K562 (cell line): ENCODE data around the gene CDT1. TPM values are rescaled to one million over a fixed set of nuclear protein-coding genes. Genes with fewer than 3 reads are reported as not detected.

Experiments
- ATAC-seq: fragments of 200-7000 bp; cut with Tn5 transposase; 3 replicates; pipeline ENCODE4 v1.9.1; 2020; ENCODE audit warnings: moderate library complexity
- BruUV-seq: library from RNA; stranded (reverse); fragments of 400-500 nt; replicated peaks from 2 replicates; lab custom pipeline; 2021; lab: Mats Ljungman, UMichigan
- CTCF ChIA-PET: fragments of 300-600 bp; formaldehyde crosslinking; extraction: SDS; loops from one replicate; lab custom pipeline; 2021; ENCODE audit warnings: low intra/inter-chr PET ratio; lab: Yijun Ruan, JAX
- POLR2A ChIA-PET: fragments of 300-600, 350-650 bp; sonication (Branson Sonifier 250); formaldehyde crosslinking; extraction: SDS; loops from one replicate; lab custom pipeline; 2021; ENCODE audit warnings: antibody characterized with exemption, inconsistent platforms; lab: Yijun Ruan, JAX
- DNase-seq, 4 experiments: peaks; one replicate each; pipeline versions ENCODE4 v3.0.0 to v3.0.0-alpha.2; 2011 to 2018; ENCODE audit warnings: low spot score in 3 of 4, mixed read lengths in 3 of 4; ENCODE audit errors: extremely low read depth in 1 of 4
- FAIRE-seq: peaks from 2 replicates; lab custom pipeline; 2011; peaks lifted over from hg19 to GRCh38; lab: Jason Lieb, UNC
- H2AFZ ChIP-seq: 2 replicates; pipeline ENCODE4 v1.6.0; 2011; ENCODE audit warnings: low read depth, low read length, control low read depth, inconsistent platforms
- H3K27ac ChIP-seq: fragments of 200-600 bp; 3 replicates; pipeline ENCODE4 v1.8.0; 2011; ENCODE audit warnings: low read depth, mild to moderate bottlenecking, control low read depth, inconsistent platforms, low read length, moderate library complexity, mixed read lengths; ENCODE audit errors: extremely low read depth
- H3K27me3 ChIP-seq, 2 experiments: fragments of 300-600 bp in 1 of 2; 2 replicates in 1 of 2; 3 replicates in 1 of 2; pipeline versions ENCODE4 v1.6.0 to v1.8.0; 2011; ENCODE audit warnings: inconsistent platforms in 2 of 2, low read length in 2 of 2, mild to moderate bottlenecking in 1 of 2, mixed read lengths in 1 of 2, moderate library complexity in 1 of 2; ENCODE audit not compliant: control insufficient read depth in 2 of 2, insufficient read depth in 2 of 2
- H3K36me3 ChIP-seq: fragments of 300-600 bp; 3 replicates; pipeline ENCODE4 v1.8.0; 2011; ENCODE audit warnings: mild to moderate bottlenecking, low read length, inconsistent platforms; ENCODE audit not compliant: control insufficient read depth, insufficient read depth
- H3K4me1 ChIP-seq, 2 experiments: fragments of 200-600 bp in 1 of 2; replicated peaks in 1 of 2; 2 replicates in 1 of 2; 3 replicates in 1 of 2; pipeline versions ENCODE4 v1.5.1 to v1.8.0; 2011; ENCODE audit warnings: inconsistent platforms in 2 of 2, low read length in 2 of 2, mild to moderate bottlenecking in 1 of 2, mixed read lengths in 1 of 2, moderate library complexity in 1 of 2; ENCODE audit not compliant: control insufficient read depth in 2 of 2, insufficient read depth in 2 of 2
- H3K4me2 ChIP-seq: 2 replicates; pipeline ENCODE4 v1.6.1; 2011; ENCODE audit warnings: low read length, control low read depth, inconsistent platforms, mixed read lengths; ENCODE audit not compliant: insufficient read depth
- H3K4me3 ChIP-seq: fragments of 200-600 bp; sonication (generic), shearing (Covaris generic); 2 replicates; pipeline ENCODE4 v1.5.1; 2016; ENCODE audit warnings: control low read depth, inconsistent platforms
- H3K79me2 ChIP-seq: fragments of 200-600 bp; 3 replicates; pipeline ENCODE4 v1.8.0; 2011; ENCODE audit warnings: low read length, inconsistent platforms; ENCODE audit not compliant: control insufficient read depth, insufficient read depth
- H3K9ac ChIP-seq, 2 experiments: 2 replicates each; pipeline versions ENCODE4 v1.6.0 to v1.6.1; 2011; ENCODE audit warnings: low read depth in 2 of 2, low read length in 2 of 2, control low read depth in 1 of 2, inconsistent platforms in 1 of 2, mild to moderate bottlenecking in 1 of 2, mixed read lengths in 1 of 2; ENCODE audit not compliant: insufficient read depth in 1 of 2
- H3K9me1 ChIP-seq: one replicate; pipeline ENCODE4 v1.6.0; 2011; ENCODE audit warnings: inconsistent platforms, mild to moderate bottlenecking, low read length, moderate library complexity; ENCODE audit not compliant: control insufficient read depth, insufficient read depth
- H3K9me3 ChIP-seq: replicated peaks from 2 replicates; pipeline ENCODE4 v1.5.1; 2011; ENCODE audit warnings: low read depth, low read length, inconsistent platforms; ENCODE audit not compliant: control insufficient read depth, insufficient read depth
- H4K20me1 ChIP-seq: replicated peaks from 2 replicates; pipeline ENCODE4 v1.6.1; 2011; ENCODE audit warnings: low read length, inconsistent platforms, mixed read lengths; ENCODE audit not compliant: control insufficient read depth, insufficient read depth
- ETS1 ChIP-seq: conservative IDR thresholded peaks from 2 replicates; pipeline ENCODE4 v1.6.1; 2011; ENCODE audit warnings: low read depth, mild to moderate bottlenecking, low read length; ENCODE audit not compliant: control insufficient read depth
- FOXP4 ChIP-seq: sonication (generic); formaldehyde crosslinking; IDR thresholded peaks from 2 replicates; pipeline ENCODE4 v1.8.0; 2022; ENCODE audit warnings: mild to moderate bottlenecking, missing genetic modification reagents, borderline replicate concordance
- GABPB2 ChIP-seq: fragments of 250-450 bp; sonication (Bioruptor Pico); conservative IDR thresholded peaks from 2 replicates; pipeline ENCODE4 v1.5.1; 2021; ENCODE audit warnings: mild to moderate bottlenecking
- JUND ChIP-seq, 2 experiments: IDR thresholded peaks; 2 replicates in 1 of 2; 3 replicates in 1 of 2; pipeline ENCODE4 v1.6.1; 2011; ENCODE audit warnings: borderline replicate concordance in 2 of 2, low read depth in 2 of 2, low read length in 2 of 2, improper control_type of control experiment in 1 of 2, missing biosample characterization in 1 of 2, missing genetic modification characterization in 1 of 2, missing genetic modification reagents in 1 of 2
- KAT7 ChIP-seq: sonication (generic); formaldehyde crosslinking; IDR thresholded peaks from 2 replicates; pipeline ENCODE4 v1.8.0; 2022; ENCODE audit warnings: missing genetic modification reagents, mild to moderate bottlenecking, borderline replicate concordance
- MCM3 ChIP-seq: fragments of 450-650 bp; IDR thresholded peaks from 2 replicates; pipeline ENCODE4 v1.6.1; 2016
- NKRF ChIP-seq: fragments of 450-650 bp; IDR thresholded peaks from 2 replicates; pipeline ENCODE4 v1.6.1; 2016; ENCODE audit warnings: borderline replicate concordance
- PHB2 ChIP-seq: fragments of 450-650 bp; IDR thresholded peaks from 2 replicates; pipeline ENCODE4 v1.6.1; 2017; ENCODE audit warnings: low read depth
- RERE ChIP-seq: sonication (generic); formaldehyde crosslinking; IDR thresholded peaks from 2 replicates; pipeline ENCODE4 v1.8.0; 2023; ENCODE audit warnings: missing genetic modification reagents, mild to moderate bottlenecking, borderline replicate concordance
- ZNF175 ChIP-seq: fragments of 200-800 bp; sonication (Bioruptor generic); IDR thresholded peaks from 2 replicates; pipeline ENCODE4 v1.6.1; 2016; ENCODE audit warnings: low read depth, mild to moderate bottlenecking, missing genetic modification characterization, missing compliant biosample characterization
- WGBS: fragments of 100-300 bp; shearing (Covaris generic); methylation state at CpG from one replicate; pipeline ENCODE4 v1.1.6; 2016; ENCODE audit warnings: low coverage, mixed read lengths; ENCODE audit not compliant: insufficient coverage; ENCODE audit errors: missing lambda C conversion rate; 5-methylcytosine and 5-hydroxymethylcytosine counted together
- in situ Hi-C: fragments of 300-500 bp; cut with MboI; formaldehyde crosslinking; loops from 4 replicates; pipeline ENCODE4 v1.15.0; 2018; ENCODE audit warnings: inconsistent platforms, mixed read lengths
- intact Hi-C: fragments of 100-400 bp; cut with micrococcal nuclease; formaldehyde crosslinking; loops from 2 replicates; pipeline ENCODE4 v1.14.2; 2022
- polyA plus RNA-seq, 8 experiments: library from polyadenylated mRNA; depleted of rRNA in 4 of 8; stranded (reverse) in 5 of 8; unstranded in 3 of 8; fragments of >200 nt; fragmentation: Nextera tagmentation in 2 of 8; fragmentation: Illumina TruSeq in 1 of 8; extraction: Ambion mirVana in 2 of 8; extraction: Trizol in 1 of 8; gene quantifications; 2 replicates each; pipeline versions ENCODE4 v1.2.1 to v1.2.3, GENCODE V29; 2011 to 2014; ENCODE audit warnings: inconsistent platforms in 1 of 8, missing spikeins in 1 of 8
- total RNA-seq, 7 experiments: library from RNA; depleted of rRNA in 6 of 7; stranded (reverse); fragments of >200 nt in 6 of 7; fragmentation: Illumina TruSeq in 2 of 7; extraction: Trizol in 2 of 7; gene quantifications; 2 replicates each; pipeline versions ENCODE4 v1.2.1 to v1.2.3, GENCODE V29; 2011 to 2021; ENCODE audit warnings: low replicate concordance in 1 of 7

CDT1 gene
- total and polyA plus RNA-seq, 9 of the 15 experiments (the other 6 are each of a cell fraction or from before 2014, with no cell fraction given), result 0.92 to 178 (median 14.2) TPM

- Histone ChIP-seq H3K27me3 (no peaks in the 10 kb centered on the region), H3K36me3 (peaks cover 3% of the 10 kb centered on the region; the same call in 2 of the 3 replicates), H3K4me2 (no peak overlapping the region), H3K9ac (no peak overlapping the region), H3K79me2 (peaks cover 27% of the 10 kb centered on the region), H3K4me1 (peaks cover 29 to 45% of the 10 kb centered on the region in 2 experiments), H3K9me3 (no peaks in the 10 kb centered on the region; the same call in 1 of the 2 replicates), H3K27ac (no peak overlapping the region), H2AFZ (no peak overlapping the region), H4K20me1 (no peaks in the 10 kb centered on the region), H3K4me3 (no peak overlapping the region), H3K9me1 (no peaks in the 10 kb centered on the region)
- CTCF ChIA-PET, result no interaction called here
- POLR2A ChIA-PET, result interaction anchor here (0.6 to 1.6 kb wide), 2 partner anchors 17 to 147 kb away, joined by 4 read pairs; no protein-coding TSS in a partner anchor
- WGBS, result 79% methylated on average over 4 of the region's 4 CpGs
- in situ Hi-C loops (no loop called here), intact Hi-C loops (no loop called here)
- ATAC-seq (no peak), DNase-seq (no peak), FAIRE-seq (no peak)
- BruUV-seq, result no TSS peak
- peak; percentile 29; the same call in 1 of the 2 replicates for TF ChIP-seq NKRF
- TF ChIP-seq JUND (IDR thresholded peaks at IDR 0.05; ENCODE audit: borderline replicate concordance, low read depth, low read length), result no peak
- no peak for TF ChIP-seq JUND (tag; IDR thresholded peaks at IDR 0.05; ENCODE audit: borderline replicate concordance, low read depth, low read length)
- TF ChIP-seq PHB2, result 0 out of 2 replicates have a peak, but pooled peaks have one; percentile 27
- no peak for TF ChIP-seq KAT7
- TF ChIP-seq GABPB2 (CRISPR knock-in tag), result no peak
- TF ChIP-seq ZNF175, result no peak
- no peak for TF ChIP-seq RERE (CRISPR knock-in tag)
- peak; percentile 83 for TF ChIP-seq MCM3
- no peak for TF ChIP-seq FOXP4 (CRISPR knock-in tag)
- TF ChIP-seq ETS1, result no peak
Observed at GRCh38 chr16:88798073-88798472, 5.5 kb upstream of the CDT1 start.
